Stimulated activated CD4-positive, alpha-beta T cell treated with anti-CD3 and anti-CD28 coated beads, TNF-alpha, amount 100 ng/mL, for 1 hour (primary cell): ENCODE data around the gene PLEKHM1.
"Not testable (repeated sequence)": the region's sequence is repeated elsewhere in the genome, so short reads cannot be mapped to it uniquely, and the experiment has no call there.

Experiments used
- DNase-seq, 3 donors: peaks; one replicate each; pipeline ENCODE4 v3.0.0-alpha.2; 2020; ENCODE audit warnings: low read depth in 3 of 3, low spot score in 1 of 3

The PLEKHM1 gene

DNA sequence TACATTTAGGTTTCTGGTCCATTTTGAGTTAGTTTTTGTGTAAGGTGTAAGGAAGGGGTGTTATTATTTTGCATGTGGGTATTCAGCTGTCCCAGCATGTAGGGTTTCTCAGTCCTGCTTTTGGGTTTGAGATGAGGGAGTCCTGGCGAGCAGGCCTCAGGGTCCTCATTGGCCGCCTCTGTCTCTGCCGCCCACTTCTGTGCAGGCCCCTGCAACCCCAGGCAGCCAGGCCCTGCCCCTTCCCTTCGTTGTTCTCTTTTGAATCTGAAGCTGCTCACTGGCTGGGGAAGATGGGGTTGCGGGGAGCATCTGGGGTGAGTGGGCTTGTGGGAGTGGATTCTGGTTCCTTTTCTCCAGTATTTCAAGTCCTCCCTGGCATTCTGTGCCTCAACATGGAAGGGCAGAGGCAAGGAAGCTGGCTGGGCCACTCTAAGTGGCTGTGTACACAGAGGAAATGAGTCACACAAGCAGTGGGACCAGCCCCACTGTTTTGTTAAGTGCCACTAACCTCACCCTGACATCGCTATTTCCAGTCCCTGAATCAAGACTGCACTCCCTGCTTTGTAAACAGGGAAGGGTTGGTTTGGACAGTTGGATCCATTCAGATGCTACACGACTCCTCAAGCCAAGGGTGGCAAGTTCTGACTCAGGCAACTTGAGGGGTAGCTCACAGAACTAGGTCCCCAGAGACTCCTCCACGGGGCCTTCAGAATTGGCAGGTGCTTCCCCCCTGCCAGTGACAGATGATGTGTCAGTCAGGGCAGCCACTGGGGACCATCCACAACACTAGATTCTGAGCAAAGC lies 28.8 kb downstream of the PLEKHM1 start:
- not testable (repeated sequence) for DNase-seq

DNA sequence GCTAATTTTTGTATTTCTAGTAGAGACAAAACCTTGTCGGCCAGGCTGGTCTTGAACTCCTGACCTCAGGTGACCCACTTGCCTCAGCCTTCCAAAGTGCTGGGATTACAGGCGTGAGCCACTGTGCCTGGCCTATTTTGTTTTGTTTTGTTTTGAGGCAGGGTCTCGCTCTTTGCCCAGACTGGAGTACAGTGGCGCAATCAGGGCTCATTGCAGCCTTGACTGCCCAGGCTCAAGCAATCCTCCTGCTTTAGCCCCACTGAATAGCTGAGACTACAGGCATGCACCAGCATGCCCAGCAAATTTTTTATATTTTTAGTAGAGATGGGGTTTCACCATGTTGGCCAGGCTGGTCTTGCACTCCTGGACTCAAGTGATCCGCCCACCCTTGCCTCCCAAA lies 30.1 kb downstream of the PLEKHM1 start:
- DNase-seq = not testable (repeated sequence)

DNA sequence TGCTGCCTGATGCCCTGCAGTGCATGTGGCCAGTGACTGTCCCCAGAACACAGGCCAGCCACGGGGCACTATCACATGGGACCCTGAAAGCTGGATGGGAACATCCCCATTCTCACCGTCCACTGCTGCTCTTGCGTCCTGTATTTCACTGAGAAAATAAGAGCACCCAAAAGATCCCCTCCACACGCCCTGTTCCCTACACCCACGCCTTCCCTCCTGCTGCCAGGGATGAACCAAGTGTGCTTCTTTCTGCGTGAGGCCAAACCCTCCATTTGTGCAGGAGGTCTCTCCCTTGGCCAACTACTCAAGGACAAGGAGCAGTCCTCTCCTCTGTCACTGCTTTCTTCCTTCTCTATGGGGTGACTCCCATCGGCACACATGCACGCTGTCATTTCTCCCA lies 36.2 kb downstream of the PLEKHM1 start:
- not testable (repeated sequence) for DNase-seq

DNA sequence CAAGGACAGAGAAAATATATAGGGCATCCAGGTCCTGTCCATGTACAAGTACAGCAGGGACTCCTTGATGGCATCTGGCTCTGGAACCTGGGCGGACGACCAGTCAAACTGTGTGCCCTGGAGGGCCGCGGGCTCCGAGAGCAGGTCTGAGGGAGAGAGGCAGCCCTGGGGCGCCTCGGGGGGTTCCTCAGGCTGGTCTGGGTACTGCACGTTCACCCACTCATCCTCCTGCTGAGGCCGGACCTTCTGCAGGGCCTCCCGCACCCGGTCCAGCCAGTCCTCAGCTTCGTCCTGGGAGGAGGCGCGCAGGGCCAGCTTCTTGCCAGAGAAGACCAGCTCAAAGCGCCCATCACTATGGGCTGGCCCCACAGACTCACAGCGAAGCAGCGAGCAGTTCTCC lies 36.8 kb downstream of the PLEKHM1 start:
- DNase-seq = not testable (repeated sequence)

DNA sequence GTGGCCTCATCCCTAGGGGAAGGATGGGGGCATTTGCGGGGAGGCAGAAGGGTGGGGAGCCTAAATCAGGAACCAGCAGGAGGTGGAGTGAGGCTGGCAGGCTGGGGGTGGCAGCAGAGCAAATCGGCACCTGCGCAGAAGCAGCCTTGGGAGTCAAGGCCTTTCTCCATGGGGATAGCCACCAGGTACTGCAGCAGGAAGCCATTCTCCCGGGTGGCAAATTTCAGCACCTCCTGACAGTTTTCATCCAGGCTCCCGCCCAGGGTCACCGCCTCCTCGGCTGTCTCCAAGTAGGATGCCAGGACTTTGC lies 37.3 kb downstream of the PLEKHM1 start:
- not testable (repeated sequence) for DNase-seq

DNA sequence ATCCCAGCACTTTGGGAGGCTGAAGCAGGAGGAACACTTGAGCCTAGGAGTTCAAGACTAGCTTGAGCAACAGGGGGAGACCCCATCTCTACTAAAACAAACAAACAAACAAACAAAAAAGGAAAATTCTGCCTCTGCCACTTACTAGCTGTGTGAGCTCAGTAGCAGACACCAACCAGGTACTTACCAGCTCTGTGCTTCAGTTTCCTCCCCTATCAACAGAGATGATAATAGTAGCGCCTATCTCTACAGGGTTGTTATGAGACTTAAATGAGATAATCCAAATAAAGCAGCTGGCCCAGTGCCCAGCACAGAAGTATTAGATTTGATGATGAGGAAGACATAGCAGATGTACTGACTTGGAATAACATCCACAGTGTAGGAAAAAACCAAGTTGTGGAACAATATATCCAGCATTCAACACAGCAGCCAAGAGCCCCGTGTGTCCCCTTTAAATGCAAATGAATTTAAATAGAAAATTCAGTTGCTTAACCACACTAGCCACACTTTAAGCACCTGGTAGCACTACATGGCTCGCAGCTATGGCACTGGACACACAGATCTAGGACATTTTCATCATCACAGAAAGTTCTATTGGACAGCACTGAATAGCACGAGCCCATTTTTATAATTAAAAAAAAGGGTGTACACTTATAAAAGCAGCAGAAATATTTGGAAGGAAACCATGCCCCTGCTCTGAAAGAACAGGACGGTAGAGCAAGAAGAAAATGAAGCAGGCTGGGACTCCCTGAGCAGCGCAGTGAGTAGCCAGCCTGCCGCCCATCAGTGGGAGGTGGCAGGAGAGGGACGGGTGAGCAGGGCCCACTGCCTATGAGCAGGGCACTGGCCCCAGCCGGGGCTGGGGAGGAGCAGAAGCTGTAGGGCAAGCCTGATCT lies 37.9 kb downstream of the PLEKHM1 start:
- DNase-seq = not testable (repeated sequence)

DNA sequence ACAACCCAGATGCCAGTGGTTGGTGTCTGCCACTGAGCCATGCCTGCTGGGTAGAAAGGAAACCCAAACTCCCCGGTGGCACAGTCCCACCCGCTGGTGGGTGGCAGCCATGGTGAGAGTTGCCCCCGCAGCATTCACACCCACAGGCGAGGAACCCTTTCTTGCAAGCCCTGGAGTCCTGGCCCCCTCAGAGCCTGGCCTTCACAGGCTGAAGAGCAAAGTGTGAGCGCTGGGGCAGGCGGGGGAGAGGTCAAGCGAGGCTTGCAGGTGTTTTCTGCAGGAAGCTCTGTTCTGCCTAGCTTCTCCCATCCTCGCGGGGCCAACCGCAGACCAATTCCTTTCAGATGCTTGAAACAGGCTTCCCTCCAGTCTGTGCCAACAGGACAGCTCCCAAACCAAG lies 38.9 kb downstream of the PLEKHM1 start:
- DNase-seq = not testable (repeated sequence)

DNA sequence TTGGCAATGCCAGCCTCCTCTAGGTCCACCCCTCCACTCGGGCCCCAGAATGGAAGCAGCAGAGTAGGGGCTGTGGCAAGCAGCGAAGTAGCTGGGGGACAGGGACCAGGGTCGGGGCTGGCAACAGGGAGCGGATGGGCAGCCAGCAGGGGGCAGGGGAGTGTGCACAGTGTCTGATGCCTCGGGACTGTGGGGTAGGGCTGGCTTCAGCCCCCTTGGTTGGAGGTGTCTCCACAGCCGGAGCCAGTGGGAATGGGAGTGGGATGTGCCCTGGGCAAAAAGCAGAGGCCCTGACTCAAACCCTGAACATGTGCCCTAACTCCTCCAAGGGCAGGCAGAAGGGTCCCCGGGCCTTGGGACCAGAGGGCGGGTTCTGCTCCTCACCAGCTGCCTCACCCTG lies 39.4 kb downstream of the PLEKHM1 start:
- DNase-seq = no peak

DNA sequence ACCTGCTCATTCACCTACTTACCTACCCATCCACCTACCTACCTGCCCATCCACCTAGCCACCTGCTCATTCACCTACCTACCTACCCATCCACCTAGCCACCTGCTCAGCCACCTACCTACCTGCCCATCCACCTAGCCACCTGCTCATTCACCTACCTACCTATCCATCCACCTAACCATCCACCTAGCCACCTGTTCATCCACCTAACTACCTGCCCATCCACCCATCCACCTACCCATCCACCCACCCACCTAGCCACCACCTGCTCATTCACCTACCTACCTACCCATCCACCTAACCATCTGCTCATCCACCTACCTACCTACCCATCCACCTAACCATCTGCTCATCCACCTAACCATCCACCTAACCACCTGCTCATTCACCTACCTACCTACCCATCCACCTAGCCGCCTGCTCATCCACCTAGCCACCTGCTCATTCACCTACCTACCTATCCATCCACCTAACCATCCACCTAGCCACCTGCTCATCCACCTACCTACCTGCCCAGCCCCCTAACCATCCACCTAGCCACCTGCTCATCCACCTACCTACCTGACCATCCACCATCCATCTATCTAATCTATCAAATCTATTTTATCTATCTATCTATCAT lies 40.7 kb downstream of the PLEKHM1 start:
- DNase-seq = not testable (repeated sequence)

DNA sequence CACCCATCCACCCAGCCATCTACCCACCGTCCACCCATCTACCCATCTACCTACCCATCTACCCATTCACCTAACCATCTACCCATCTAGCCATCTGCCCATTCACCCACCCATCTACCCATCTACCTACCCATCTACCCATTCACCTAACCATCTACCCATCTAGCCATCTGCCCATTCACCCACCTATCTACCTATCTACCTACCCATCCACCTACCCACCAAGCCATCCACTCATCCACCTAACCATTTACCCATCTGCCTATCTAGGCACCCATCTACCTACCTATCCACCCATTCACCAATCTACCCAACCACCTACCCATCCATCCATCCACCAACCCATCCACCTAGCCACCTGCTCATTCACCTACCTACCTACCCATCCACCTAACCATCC lies 41.3 kb downstream of the PLEKHM1 start:
- not testable (repeated sequence) for DNase-seq

DNA sequence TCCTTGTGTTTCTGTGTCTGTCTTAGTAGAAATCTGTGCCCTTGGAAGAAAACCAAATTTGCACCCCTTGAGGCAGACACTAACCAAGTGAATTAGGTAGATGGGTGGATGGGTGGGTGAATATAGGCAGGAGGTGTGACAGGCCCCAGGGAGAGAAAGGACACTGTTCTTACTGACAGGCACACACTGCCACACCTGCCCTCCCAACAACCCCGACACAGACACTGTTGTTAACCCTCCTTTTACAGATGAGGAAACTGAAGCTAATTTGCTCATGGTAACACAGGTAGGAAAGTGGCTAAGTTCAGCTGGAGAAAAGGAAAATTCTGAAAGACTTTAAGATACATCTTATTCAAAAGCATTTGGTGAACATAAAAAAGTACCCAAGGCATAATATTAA lies 42.0 kb downstream of the PLEKHM1 start:
- not testable (repeated sequence) for DNase-seq

DNA sequence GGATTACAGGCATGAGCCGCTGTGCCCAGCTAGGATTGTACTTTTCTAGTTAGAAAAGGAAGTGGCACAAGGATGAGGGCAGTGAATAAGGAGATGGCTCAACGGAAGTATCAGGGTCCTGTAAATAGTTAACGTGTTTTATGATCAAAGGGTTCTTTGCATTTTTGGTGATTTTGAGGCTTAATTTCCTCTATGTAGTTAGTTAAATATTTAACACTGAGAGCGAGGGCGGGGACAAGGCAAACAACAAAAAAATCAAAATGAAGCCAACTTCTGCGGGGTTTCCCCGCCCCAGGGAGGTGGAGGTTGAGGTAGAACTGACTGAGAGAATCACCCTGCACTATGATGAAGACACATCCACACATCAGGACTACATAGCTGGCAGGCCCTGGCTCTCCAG lies 42.5 kb downstream of the PLEKHM1 start:
- DNase-seq = not testable (repeated sequence)

DNA sequence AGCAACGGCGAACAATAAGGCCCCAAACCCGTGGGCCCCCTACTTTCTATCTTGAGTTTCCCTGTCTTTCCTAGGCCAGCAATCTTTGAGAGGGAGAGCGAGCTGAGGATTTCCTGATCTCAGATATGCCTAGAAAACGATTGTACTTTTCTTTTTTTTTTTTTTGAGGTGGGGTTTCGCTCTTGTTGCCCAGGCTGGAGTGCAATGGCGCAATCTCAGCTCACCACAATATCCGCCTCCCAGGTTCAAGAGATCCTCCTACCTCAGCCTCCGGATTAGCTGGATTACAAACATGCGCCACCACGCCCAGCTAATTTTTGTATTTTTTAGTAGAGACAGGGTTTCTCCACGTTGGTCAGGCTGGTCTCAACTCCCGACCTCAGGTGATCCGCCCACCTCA lies 42.9 kb downstream of the PLEKHM1 start:
- not testable (repeated sequence) for DNase-seq

DNA sequence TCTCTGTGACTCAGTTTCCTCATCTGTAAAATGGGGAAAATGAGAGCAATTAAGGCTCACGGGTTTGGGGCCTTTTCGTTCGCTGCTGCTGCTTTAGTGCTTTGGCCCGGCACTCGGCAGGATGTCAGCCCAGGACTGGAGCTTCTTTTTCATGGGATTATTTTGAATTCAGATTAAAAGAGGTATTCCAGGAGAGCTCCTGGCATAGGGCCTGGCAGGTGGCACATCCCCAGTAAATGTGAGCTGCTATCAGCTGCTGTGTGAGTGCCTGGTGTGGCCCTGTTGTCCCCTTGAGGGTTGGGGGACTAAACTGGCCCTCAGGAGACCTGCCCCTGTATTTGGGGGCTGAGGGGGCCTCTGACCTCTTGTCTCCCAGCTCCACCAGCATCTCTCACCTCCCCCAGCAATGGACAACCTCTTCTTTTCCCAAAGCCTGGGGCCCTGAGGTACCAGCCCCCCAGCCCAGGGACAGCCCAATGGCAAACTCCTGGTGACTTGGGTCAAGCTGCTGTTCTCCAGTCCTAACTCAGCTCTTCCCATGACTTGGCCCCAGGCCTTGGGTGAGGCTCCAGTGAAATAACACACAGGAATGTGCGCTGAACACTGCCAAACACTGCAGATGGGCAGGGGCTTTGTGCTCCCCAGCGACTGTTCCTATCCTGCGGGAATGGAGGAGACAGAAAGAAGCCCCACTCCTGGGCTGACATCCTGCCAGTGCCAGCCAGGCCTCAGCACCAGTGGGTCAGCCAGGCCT lies 43.5 kb downstream of the PLEKHM1 start:
- DNase-seq = not testable (repeated sequence)

DNA sequence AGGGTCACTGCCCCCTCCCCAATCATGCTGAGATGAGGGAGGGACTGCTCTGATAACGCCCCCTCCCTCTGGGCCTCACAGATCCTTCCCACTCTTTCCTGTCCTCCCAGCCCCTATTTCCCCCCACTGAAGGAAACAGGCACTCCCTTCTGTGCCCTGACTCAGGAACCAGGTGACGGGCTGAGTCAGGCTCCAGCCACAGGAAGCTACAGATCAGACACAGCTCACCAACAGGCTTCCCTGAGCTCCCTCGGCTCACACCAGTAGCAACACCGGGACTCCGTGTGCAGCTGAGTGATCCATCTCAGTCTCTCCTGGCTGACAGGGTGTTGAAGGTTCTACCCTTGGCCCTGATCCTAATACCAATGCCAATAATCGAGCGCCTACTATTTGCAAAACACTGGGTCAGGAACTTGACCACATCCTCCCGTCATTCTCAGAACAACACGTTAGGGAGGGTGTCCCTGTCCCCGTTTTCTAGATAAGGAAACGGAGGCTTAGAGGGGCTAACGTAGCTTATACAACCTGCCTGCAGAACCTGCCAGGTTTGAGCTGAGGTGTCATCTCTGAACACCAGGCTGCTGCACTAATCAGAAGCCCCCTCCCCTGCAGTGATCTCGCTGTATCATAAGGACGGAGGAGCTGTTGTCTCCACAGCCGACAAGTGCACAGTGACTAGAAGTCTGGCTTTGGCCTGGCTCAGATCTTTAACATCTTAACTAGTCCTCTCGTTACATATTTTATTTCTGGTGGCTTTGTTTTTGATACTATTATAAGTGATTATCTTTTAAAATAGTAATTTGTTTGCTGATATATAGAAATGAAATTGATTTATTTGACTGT lies 44.4 kb downstream of the PLEKHM1 start:
- not testable (repeated sequence) for DNase-seq

DNA sequence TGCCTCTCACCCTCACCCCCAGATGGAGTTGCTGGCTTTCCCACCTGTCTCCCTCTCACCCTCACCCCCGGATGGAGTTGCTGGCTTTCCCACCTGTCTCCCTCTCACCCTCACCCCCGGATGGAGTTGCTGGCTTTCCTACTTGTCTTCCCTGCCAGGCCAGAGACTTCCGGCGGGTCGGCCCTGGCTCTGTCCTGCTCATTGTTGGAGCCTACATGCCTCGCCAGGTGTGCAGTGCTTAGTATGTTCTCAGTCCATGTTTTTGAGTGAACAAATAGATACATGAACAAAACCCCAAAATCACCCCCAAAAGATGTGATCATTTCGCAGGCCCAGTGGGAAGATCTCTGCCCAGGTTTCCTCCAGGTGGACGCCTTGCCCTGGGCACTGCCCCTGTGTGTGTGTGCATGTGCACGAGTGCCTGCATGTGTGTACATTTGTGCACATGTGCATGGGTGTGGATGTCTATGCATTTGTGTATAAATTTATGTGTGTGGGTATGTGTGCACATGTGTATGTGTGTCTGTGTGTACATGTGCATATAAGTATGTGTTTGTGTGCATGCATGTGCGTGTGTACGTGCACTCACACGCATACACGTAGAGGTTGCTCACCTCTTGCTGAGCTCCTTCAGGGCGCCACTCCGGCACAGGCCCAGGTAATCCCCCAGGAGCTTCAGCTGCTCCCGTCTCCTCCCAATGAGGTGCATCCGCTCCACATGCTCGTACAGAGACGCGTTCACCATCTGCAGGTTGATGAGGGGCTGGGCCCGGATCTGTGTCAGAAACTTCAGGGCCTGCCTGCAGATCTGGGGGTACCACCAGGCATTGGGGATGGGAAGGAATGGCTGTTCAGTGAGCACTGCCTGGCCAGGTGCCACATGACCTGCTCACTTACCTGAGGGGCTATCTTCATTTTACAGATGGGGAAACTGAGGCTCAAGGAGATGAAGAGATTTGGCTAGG lies 45.4 kb downstream of the PLEKHM1 start:
- DNase-seq = not testable (repeated sequence)

DNA sequence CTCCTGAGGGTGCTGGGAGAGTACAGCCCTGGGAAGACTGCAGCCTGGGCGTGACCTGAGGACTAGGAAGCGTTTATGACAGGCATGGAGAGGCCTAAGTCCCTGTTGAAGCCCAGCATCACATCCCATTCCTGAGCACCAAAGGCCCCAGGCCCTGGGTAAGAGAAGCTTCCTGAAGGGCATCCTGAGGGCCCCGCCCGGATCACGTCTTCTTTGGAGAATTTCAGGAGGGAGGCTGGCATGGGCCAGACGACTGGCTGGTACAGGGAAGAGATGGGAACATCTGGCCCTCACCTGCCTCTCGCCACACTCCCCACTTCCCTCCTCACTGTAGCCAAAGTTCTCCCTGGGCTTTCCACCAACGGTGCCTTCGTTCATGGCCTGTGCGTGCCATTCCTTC lies 46.2 kb downstream of the PLEKHM1 start:
- not testable (repeated sequence) for DNase-seq

DNA sequence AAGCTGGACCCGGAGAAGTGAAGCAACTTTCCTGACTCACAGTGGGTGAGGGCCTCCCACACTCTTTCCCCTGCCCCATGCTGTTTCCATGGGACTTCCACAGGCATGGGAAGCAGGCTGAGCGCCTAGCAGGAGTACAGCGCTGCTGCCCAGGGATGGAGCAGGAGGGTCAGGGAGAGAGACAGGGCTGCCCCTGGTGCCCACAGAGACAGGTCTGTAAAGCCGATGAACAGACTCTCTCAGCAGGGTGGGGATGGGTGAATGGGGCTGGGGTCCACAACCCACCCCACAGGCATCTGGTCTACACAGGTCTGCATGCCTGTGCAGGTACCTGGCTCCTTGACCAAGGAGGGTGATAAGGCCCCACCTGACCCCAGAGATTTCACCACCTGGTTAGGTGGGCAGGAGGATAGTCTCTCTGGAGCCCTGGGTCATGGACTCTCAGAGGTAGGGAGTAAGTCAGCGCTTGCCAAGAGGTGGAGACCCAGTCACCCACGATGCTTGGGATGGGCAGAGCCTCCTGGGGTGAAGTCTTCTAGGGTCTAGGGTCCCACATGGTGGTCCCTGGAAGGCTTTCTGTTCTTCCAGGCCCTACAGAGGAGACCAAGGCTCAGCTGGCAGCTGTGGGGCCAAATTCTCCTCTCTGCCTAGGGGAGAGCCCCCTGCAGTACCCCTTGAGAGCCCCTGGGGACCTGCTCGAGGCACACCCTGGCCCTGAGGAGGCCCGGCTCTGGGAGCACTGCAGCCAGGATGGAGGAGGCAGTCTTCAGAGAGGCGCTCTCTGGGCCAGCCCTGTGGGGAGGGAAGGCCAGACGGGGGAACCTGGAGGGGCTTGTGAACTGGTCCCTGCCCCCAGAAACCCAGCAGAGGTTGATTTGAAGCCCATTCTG lies 46.9 kb downstream of the PLEKHM1 start:
- DNase-seq = not testable (repeated sequence)
